ENCODE results near the gene AQP10.

DNA sequence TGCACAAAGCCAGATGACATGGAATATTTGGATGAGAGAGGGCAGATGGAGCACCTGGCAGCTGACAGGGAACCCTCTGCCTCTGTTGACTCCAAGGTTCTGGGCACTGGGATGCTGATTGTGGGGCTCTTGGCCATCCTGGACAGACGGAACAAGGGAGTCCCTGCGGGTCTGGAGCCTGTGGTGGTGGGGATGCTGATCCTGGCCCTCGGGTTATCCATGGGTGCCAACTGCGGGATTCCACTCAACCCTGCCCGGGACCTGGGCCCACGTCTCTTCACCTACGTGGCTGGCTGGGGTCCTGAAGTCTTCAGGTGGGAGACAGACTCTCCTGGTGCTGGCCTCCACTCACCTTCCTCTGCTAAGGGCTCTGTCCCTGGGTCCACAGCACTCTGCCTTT lies 2.6 kb downstream of the AQP10 start:
- TF ChIP-seq, protein P1, sequence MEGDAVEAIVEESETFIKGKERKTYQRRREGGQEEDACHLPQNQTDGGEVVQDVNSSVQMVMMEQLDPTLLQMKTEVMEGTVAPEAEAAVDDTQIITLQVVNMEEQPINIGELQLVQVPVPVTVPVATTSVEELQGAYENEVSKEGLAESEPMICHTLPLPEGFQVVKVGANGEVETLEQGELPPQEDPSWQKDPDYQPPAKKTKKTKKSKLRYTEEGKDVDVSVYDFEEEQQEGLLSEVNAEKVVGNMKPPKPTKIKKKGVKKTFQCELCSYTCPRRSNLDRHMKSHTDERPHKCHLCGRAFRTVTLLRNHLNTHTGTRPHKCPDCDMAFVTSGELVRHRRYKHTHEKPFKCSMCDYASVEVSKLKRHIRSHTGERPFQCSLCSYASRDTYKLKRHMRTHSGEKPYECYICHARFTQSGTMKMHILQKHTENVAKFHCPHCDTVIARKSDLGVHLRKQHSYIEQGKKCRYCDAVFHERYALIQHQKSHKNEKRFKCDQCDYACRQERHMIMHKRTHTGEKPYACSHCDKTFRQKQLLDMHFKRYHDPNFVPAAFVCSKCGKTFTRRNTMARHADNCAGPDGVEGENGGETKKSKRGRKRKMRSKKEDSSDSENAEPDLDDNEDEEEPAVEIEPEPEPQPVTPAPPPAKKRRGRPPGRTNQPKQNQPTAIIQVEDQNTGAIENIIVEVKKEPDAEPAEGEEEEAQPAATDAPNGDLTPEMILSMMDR (IDR thresholded peaks at IDR 0.05) = no peak
- no peak for TF ChIP-seq POLR2A (IDR thresholded peaks at IDR 0.05)

Measured in thyroid gland (tissue), 4 donors.